Activated T-helper 2 cell treated with anti-CD3 and anti-CD28 coated beads, Interferon-gamma antibody, Interleukin-2, Interleukin-4, amounts not matched to agents 10 μg/mL and 5 μg/mL and 100 μg/mL, durations not matched to agents 14 hours and 24 hours and 36 hours (primary cell): ENCODE measurements around the gene PYY. TPM values are rescaled to one million over a fixed set of nuclear protein-coding genes. Genes with fewer than 3 reads are reported as not detected.
"Not testable (repeated sequence)": the region's sequence is repeated elsewhere in the genome, so short reads cannot be mapped to it uniquely, and the experiment has no call there.

Source experiments
- DNase-seq: peaks from one replicate; pipeline ENCODE4 v3.0.0; 2021; ENCODE audit warnings: low spot score
- H3K27ac Mint-ChIP-seq: one replicate; pipeline ENCODE4 v1.8.0; 2021; ENCODE audit warnings: mixed read lengths
- H3K27me3 Mint-ChIP-seq: one replicate; pipeline ENCODE4 v1.8.0; 2021; ENCODE audit warnings: low read depth, mixed read lengths
- H3K36me3 Mint-ChIP-seq: one replicate; pipeline ENCODE4 v1.8.0; 2021; ENCODE audit warnings: low read depth, mixed read lengths
- H3K4me1 Mint-ChIP-seq: one replicate; pipeline ENCODE4 v1.8.0; 2021; ENCODE audit warnings: low read depth, mixed read lengths
- H3K4me3 Mint-ChIP-seq: one replicate; pipeline ENCODE4 v1.8.0; 2021; ENCODE audit warnings: low read depth, mild to moderate bottlenecking, moderate library complexity, mixed read lengths
- H3K9me3 Mint-ChIP-seq: one replicate; pipeline ENCODE4 v1.8.0; 2021; ENCODE audit warnings: mixed read lengths
- intact Hi-C: fragments of 100-400 bp; cut with micrococcal nuclease; formaldehyde crosslinking; loops from one replicate; pipeline ENCODE4 v1.15.1; 2023
- total RNA-seq: library from RNA; stranded (reverse); gene quantifications from 2 replicates; pipeline ENCODE4 v1.2.3, GENCODE V29; 2022

The PYY gene
- total RNA-seq, 1 donor from 2014 or later: 0.18 TPM

DNA sequence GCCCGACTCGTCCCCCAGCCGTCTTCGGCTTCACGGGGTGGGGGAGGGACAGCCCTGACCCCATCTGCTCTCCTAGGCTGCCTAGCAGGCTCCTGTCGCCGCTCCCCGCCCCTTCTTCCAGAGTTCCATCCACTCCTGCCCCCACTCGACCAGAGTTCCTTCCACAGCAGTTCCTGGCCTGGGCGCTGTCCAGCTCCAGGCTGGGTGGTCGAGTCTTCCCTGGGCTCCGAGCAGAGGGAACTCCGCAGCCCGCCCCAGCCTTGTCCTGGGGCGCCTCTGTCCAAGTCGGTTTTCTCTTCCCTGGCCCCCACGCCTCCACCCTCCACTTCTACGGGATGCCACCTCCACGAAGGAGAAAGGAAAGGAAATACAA, 1.4 kb downstream of the PYY start:
- Mint-ChIP-seq H3K4me1 (peaks cover 2% of the 10 kb centered on the region), H3K9me3 (no peaks in the 10 kb centered on the region), H3K4me3 (no peak overlapping the region), H3K27ac (no peak overlapping the region), H3K36me3 (no peaks in the 10 kb centered on the region), H3K27me3 (peaks cover 40% of the 10 kb centered on the region)
- intact Hi-C loops: no loop called here
- DNase-seq: no peak

DNA sequence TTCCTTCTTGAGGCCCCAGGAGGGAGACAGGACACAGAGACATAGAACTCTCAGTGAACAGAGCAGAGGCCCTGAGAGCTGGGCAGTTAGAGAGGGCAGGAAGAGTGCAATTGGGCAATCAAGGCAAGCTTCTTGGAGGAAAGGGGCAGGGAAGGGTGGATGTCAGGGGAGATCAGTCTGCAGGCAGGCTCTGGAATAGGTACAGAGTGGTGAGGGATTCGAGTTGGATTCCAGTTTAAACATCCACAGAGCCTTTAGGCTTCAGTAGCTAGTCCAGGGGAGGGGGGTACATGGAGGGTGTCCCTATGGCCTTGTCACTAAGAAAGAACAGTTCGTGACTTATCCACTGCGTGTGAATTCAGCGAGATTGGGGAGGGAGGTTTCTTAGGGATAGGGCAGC, 2.0 kb downstream of the PYY start:
- H3K27ac Mint-ChIP-seq: no peak overlapping the region
- H3K27me3 Mint-ChIP-seq: peaks cover 40% of the 10 kb centered on the region
- no peak overlapping the region for H3K4me3 Mint-ChIP-seq
- H3K36me3 Mint-ChIP-seq: no peaks in the 10 kb centered on the region
- no peaks in the 10 kb centered on the region for H3K9me3 Mint-ChIP-seq
- DNase-seq: no peak
- intact Hi-C loops: no loop called here
- peaks cover 2% of the 10 kb centered on the region for H3K4me1 Mint-ChIP-seq

GRCh38 chr17:43950554-43950953, 3.2 kb downstream of the PYY start:
- no peak for DNase-seq
- intact Hi-C loops: no loop called here
- peaks cover 40% of the 10 kb centered on the region for H3K27me3 Mint-ChIP-seq
- no peaks in the 10 kb centered on the region for H3K36me3 Mint-ChIP-seq
- H3K9me3 Mint-ChIP-seq: no peaks in the 10 kb centered on the region
- H3K27ac Mint-ChIP-seq: no peak overlapping the region
- H3K4me1 Mint-ChIP-seq: peaks cover 2% of the 10 kb centered on the region
- no peak overlapping the region for H3K4me3 Mint-ChIP-seq

GRCh38 chr17:43949781-43950180, 4.0 kb downstream of the PYY start:
- Mint-ChIP-seq H3K27ac (no peak overlapping the region), H3K4me3 (no peak overlapping the region), H3K4me1 (peaks cover 2% of the 10 kb centered on the region), H3K27me3 (peaks cover 41% of the 10 kb centered on the region), H3K36me3 (no peaks in the 10 kb centered on the region), H3K9me3 (no peaks in the 10 kb centered on the region)
- no peak for DNase-seq
- intact Hi-C loops: no loop called here

- H3K36me3 Mint-ChIP-seq: no peaks in the 10 kb centered on the region
These were observed 7.0 kb downstream of the PYY start for GRCh38 chr17:43946781-43947180.

DNA sequence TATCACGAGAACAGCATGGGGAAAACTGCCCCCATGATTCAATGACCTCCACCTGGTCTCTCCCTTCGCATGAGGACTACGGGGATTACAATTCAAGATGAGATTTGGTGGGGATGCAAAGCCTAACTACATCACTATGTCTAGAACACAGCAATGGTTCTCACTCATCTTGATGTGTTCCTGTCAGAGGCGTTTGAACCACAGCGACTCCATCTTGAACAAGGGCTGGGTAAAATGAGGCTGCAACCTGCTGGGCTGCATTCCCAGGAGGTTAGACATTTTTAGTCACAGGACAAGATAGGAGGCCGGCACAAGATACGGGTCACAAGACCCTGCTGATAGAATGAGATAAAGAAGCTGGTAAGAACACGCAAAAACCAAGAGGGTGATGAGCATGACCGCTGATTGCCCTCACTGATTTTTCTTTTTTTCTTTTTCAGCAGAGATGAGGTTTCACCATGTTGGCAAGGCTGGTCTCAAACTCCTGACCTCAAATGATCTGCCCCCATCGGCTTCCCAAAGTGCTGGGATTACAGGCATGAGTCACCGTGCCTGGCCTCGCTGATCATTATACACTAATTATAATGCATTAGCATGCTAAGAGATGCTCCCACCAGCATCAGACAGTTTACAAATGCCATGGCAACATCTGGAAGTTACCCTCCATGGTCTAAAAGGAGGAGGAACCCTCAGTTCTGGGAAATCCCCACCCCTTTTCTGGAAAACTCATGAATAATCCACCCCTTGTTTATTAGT, 8.5 kb downstream of the PYY start:
- Mint-ChIP-seq H3K4me3 (no peak overlapping the region), H3K27me3 (peaks cover 12% of the 10 kb centered on the region), H3K4me1 (peaks cover 3% of the 10 kb centered on the region), H3K36me3 (no peaks in the 10 kb centered on the region), H3K9me3 (no peaks in the 10 kb centered on the region), H3K27ac (no peak overlapping the region)
- DNase-seq: no peak
- intact Hi-C loops: loop anchor here (2.0 kb wide), 1 partner anchor 96 kb away; no protein-coding TSS in a partner anchor

More at GRCh38 chr17:43946781-43947180, 7.0 kb downstream of the PYY start:
- Mint-ChIP-seq H3K9me3 (no peaks in the 10 kb centered on the region), H3K4me3 (no peak overlapping the region), H3K27ac (no peak overlapping the region), H3K27me3 (peaks cover 20% of the 10 kb centered on the region), H3K4me1 (peaks cover 3% of the 10 kb centered on the region)
- no peak for DNase-seq
- intact Hi-C loops: no loop called here

- H3K4me3 Mint-ChIP-seq: no peak within 1 kb of the TSS
- H3K36me3 Mint-ChIP-seq: no peaks in the 10 kb centered on the region
- H3K4me1 Mint-ChIP-seq: peaks cover 2% of the 10 kb centered on the region
- H3K9me3 Mint-ChIP-seq: no peaks in the 10 kb centered on the region
- intact Hi-C loops: no loop called here
- no peak for DNase-seq
- H3K27me3 Mint-ChIP-seq: peaks cover 16% of the 10 kb centered on the region
- no peak within 1 kb of the TSS for H3K27ac Mint-ChIP-seq
These were observed 11.6 kb downstream of the PYY start, which contains the start of gene PPY for GRCh38 chr17:43942051-43942685. TSS of gene PPY (minus strand) at chr17:43942476. CDS start at chr17:43941654, 822 bp downstream.

DNA sequence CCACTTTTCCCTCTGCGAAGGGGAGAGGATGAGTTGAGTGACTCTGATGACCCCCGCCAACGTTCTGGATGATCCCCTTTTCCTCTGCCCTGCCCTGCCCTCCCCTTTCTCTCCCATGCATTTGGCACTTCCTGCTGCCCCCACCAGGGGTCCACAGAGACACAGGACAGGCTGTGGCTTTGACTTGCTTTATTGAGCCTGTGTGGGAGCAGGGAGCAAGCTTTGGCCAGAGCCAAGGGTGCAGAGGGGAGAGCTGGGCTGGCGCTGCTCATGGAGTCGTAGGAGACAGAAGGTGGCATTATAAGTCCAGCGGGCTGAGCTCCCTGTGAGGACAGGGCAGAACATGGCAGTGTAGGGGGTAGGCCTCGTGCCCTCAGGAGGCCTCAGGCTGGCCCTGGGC, 13.1 kb downstream of the PYY start:
- H3K9me3 Mint-ChIP-seq: no peaks in the 10 kb centered on the region
- peaks cover 25% of the 10 kb centered on the region for H3K27me3 Mint-ChIP-seq
- intact Hi-C loops: no loop called here
- H3K4me1 Mint-ChIP-seq: peaks cover 2% of the 10 kb centered on the region
- no peak overlapping the region for H3K4me3 Mint-ChIP-seq
- no peak overlapping the region for H3K27ac Mint-ChIP-seq
- no peak for DNase-seq
- H3K36me3 Mint-ChIP-seq: no peaks in the 10 kb centered on the region

DNA sequence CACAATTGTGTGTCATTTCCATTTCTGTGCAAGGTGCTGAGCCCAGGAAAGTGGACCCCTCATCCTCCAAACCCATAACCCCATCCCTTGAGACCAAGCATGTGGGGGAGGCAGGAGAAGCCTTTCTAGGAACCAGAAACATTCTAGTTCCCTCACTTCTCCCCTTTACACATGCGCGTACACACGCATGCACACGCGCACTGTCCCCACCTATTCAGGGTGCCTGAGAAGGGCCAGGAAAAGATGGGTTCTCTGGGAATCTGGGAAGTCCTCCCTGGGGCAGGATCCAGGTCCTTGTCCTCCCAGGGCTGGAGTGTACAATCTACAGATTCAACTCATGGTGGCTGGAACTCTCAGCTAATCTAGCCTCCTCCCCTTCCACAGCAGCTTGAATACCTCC, 13.9 kb downstream of the PYY start:
- H3K36me3 Mint-ChIP-seq: no peaks in the 10 kb centered on the region
- no peaks in the 10 kb centered on the region for H3K9me3 Mint-ChIP-seq

DNA sequence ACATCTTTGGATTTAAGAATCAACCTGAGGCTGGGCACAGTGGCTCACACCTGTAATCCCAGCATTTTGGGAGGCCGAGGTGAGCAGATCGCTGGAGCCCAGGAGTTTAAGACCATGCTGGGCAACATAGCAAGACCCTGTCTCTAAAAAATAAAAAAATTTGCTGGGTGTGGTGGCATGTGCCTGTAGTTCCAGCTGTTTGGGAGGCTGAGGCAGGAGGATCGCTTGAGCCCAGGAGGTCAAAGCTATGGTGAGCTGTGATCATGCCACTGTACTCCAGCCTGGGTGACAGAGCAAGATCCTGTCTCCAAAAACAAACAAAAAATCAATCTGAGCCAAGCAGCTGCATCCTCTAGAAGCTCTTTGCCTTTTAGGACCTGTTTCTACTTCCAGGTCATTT, 14.3 kb downstream of the PYY start:
- H3K4me1 Mint-ChIP-seq, H3K4me3 Mint-ChIP-seq, H3K36me3 Mint-ChIP-seq, H3K9me3 Mint-ChIP-seq, DNase-seq, intact Hi-C loops, H3K27ac Mint-ChIP-seq: not testable (repeated sequence)
- H3K27me3 Mint-ChIP-seq: peaks cover 22% of the 10 kb centered on the region

More for the DNA sequence above, 13.9 kb downstream of the PYY start:
- no peak overlapping the region for H3K4me3 Mint-ChIP-seq
- no peak overlapping the region for H3K27ac Mint-ChIP-seq
- no peak for DNase-seq
- intact Hi-C loops: no loop called here
- H3K27me3 Mint-ChIP-seq: peaks cover 24% of the 10 kb centered on the region
- H3K4me1 Mint-ChIP-seq: peaks cover 2% of the 10 kb centered on the region

- Mint-ChIP-seq H3K4me3 (no peak overlapping the region), H3K36me3 (no peaks in the 10 kb centered on the region), H3K9me3 (no peaks in the 10 kb centered on the region), H3K4me1 (no peaks in the 10 kb centered on the region), H3K27ac (no peak overlapping the region), H3K27me3 (peaks cover 22% of the 10 kb centered on the region)
- no peak for DNase-seq
- intact Hi-C loops: no loop called here
These were observed 14.9 kb downstream of the PYY start for GRCh38 chr17:43938838-43939182.

- no peaks in the 10 kb centered on the region for H3K36me3 Mint-ChIP-seq
- intact Hi-C loops: no loop called here
- H3K4me3 Mint-ChIP-seq: no peak overlapping the region
- peaks cover 22% of the 10 kb centered on the region for H3K27me3 Mint-ChIP-seq
- no peaks in the 10 kb centered on the region for H3K4me1 Mint-ChIP-seq
- no peak for DNase-seq
- no peaks in the 10 kb centered on the region for H3K9me3 Mint-ChIP-seq
- H3K27ac Mint-ChIP-seq: no peak overlapping the region
These were observed 17.3 kb downstream of the PYY start for GRCh38 chr17:43936434-43936833.

DNA sequence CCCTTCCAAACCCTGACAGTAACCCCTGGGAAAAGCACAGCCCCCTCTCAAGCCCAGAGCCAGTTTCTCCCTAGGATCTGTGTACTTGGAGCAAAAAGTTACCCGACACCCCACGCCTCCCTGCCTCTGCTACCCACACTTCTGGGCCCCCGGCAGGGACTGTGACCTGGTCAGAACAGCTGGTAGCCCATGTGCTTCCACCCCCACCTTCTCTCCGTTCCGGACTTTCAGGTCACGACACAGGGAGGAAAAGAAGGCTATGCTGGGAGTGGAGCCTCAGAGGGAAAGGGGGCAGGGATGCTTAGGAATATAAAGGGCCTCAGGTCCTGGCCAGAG, 17.8 kb downstream of the PYY start:
- Mint-ChIP-seq H3K27me3 (peaks cover 22% of the 10 kb centered on the region), H3K9me3 (no peaks in the 10 kb centered on the region), H3K36me3 (no peaks in the 10 kb centered on the region), H3K4me1 (no peaks in the 10 kb centered on the region), H3K27ac (no peak overlapping the region), H3K4me3 (no peak overlapping the region)
- intact Hi-C loops: no loop called here
- no peak for DNase-seq
